Heart left ventricle (tissue), 16 donors: ENCODE measurements around the gene EHMT1. TPM values are rescaled to one million over a fixed set of nuclear protein-coding genes. Genes with fewer than 3 reads are reported as not detected.

Experiments used
- ATAC-seq, 4 donors: fragments of 200-7000 bp; cut with Tn5 transposase; one replicate each; pipeline ENCODE4 v1.9.1; 2020 to 2022; ENCODE audit warnings: moderate library complexity in 4 of 4, mild to moderate bottlenecking in 3 of 4, moderate number of reproducible peaks in 1 of 4
- DNase-seq, 5 donors: peaks; one replicate each; pipeline ENCODE4 v3.0.0-alpha.2; 2020
- H3K27ac ChIP-seq, 12 donors: fragments of 200-600 bp; sonication (generic) in 4 of 12; one replicate each; pipeline versions ENCODE4 v1.5.0 to v1.8.0; 2016 to 2022; ENCODE audit warnings: mild to moderate bottlenecking in 2 of 12
- H3K27me3 ChIP-seq, 9 donors: fragments of 200-600 bp; sonication (generic) in 2 of 9; one replicate each; pipeline versions ENCODE4 v1.5.1 to v1.8.0; 2016 to 2022; ENCODE audit warnings: mild to moderate bottlenecking in 3 of 9
- H3K36me3 ChIP-seq, 9 donors: fragments of 200-600 bp; sonication (generic) in 2 of 9; one replicate each; pipeline versions ENCODE4 v1.5.0 to v1.8.0; 2018 to 2022; ENCODE audit warnings: mild to moderate bottlenecking in 2 of 9
- H3K4me1 ChIP-seq, 12 donors: fragments of 200-600 bp; sonication (generic) in 4 of 12; one replicate each; pipeline versions ENCODE4 v1.5.0 to v1.8.0; 2016 to 2022; ENCODE audit warnings: mild to moderate bottlenecking in 3 of 12
- H3K4me3 ChIP-seq, 12 donors: fragments of 200-600 bp; sonication (generic) in 4 of 12; one replicate each; pipeline versions ENCODE4 v1.5.0 to v1.8.0; 2017 to 2022; ENCODE audit warnings: mild to moderate bottlenecking in 9 of 12, moderate library complexity in 4 of 12
- H3K9me3 ChIP-seq, 12 donors: fragments of 200-600 bp; sonication (generic) in 4 of 12; one replicate each; pipeline versions ENCODE4 v1.5.0 to v1.8.0; 2016 to 2022; ENCODE audit warnings: mild to moderate bottlenecking in 1 of 12
- CTCF ChIP-seq, 12 donors: fragments of 200-600 bp; sonication (generic) in 4 of 12; IDR thresholded peaks; one replicate each; pipeline versions ENCODE4 v1.5.0 to v1.8.0; 2018 to 2022; ENCODE audit warnings: antibody characterized with exemption in 12 of 12, mild to moderate bottlenecking in 5 of 12
- POLR2A ChIP-seq, 2 donors: fragments of 450-650 bp; IDR thresholded peaks; one replicate each; pipeline ENCODE4 v1.6.1; 2017; ENCODE audit warnings: antibody characterized with exemption in 2 of 2, mild to moderate bottlenecking in 2 of 2, moderate library complexity in 2 of 2
- WGBS, 4 donors: extraction: QIAGEN DNeasy Blood & Tissue Kit in 2 of 4; methylation state at CpG; one replicate each; pipeline versions ENCODE4 v1.1.5 to v1.1.7; 2013 to 2018; 5-methylcytosine and 5-hydroxymethylcytosine counted together
- intact Hi-C, 10 donors: fragments of 100-400 bp; cut with DNase I; formaldehyde crosslinking; loops; one replicate each; pipeline versions ENCODE4 v1.11.1 to v1.14.2; 2022
- polyA plus RNA-seq, 2 donors: library from polyadenylated mRNA; stranded (reverse); fragments of 200-250 nt; gene quantifications; one replicate each; pipeline ENCODE4 v1.2.3, GENCODE V29; 2013
- total RNA-seq, 9 donors: library from RNA; depleted of rRNA in 2 of 9; stranded (reverse); fragments of >200 nt in 2 of 9; fragmentation: NEBNext Ultra II Directional in 3 of 9; extraction: Animal tissue kit (Norgen Biotek cat#: 25700) in 3 of 9; gene quantifications; one replicate each; pipeline versions ENCODE4 v1.1.0 to v1.2.4, GENCODE V29; 2016 to 2023
- donor health status: ischemic (EF 13 %, LVEDD 7.1; RV severe dilation, severe dysfunction).
- donor health status: healthy with polysubstance abuse.
- donor health status: DM: no; HTN: yes; CAD: no.
- donor health status: DM: no; HTN: no; CAD: no.
- donor health status: ischemic (EF 25% LVEDD 6.9; RV normal size, moderate dysfunction).
- donor health status: ischemic (EF 25% LVEDD 5.7; RV mildly dilated, moderate dysfunction).
- donor health status: healthy.
- donor health status: DM: yes; HTN: yes; CAD: no.
- donor health status: ischemic (EF 35%, LVEDD 5.7; RV mildly dilated, moderate dysfunction).
- donor health status: nonischemic (EF 11% LVEDD 7.7; RV severe dilation, severe dysfunction).
- donor health status: DM: yes; HTN: yes; CAD: no.
- donor health status: PGD.
- donor health status: ischemic (EF 29% LVEDD 5.4; RV normal size, mild dysfunction).
- donor health status: nonischemic (EF 23%, LVEDD 6.1; RV moderate dilation, normal function).

The EHMT1 gene
- total and polyA plus RNA-seq, 11 donors: 24.5 to 55.9 (median 28.9) TPM

GRCh38 chr9:137787381-137787780 is 168.6 kb downstream of the EHMT1 start:
- DNase-seq (no peak), ATAC-seq (no peak)
- intact Hi-C loops: no loop called here
- Histone ChIP-seq H3K27me3 (no peaks in the 10 kb centered on the region), H3K4me1 (peaks cover 0 to 4% (median 0%) of the 10 kb centered on the region in 12 donors), H3K4me3 (no peak overlapping the region), H3K36me3 (peaks cover 0 to 81% (median 69%) of the 10 kb centered on the region in 9 donors), H3K27ac (no peak overlapping the region), H3K9me3 (no peaks in the 10 kb centered on the region)
- TF ChIP-seq CTCF (IDR thresholded peaks at IDR 0.05): no peak
- no peak for TF ChIP-seq POLR2A (IDR thresholded peaks at IDR 0.05)
- WGBS, 4 donors: 93 to 98% (median 96%) methylated on average over 9 to 15 of the region's 15 CpGs

GRCh38 chr9:137787786-137788505 is 169.1 kb downstream of the EHMT1 start:
- intact Hi-C loops: no loop called here
- TF ChIP-seq CTCF (IDR thresholded peaks at IDR 0.05) (no peak), POLR2A (IDR thresholded peaks at IDR 0.05) (no peak)
- whole genome bisulfite sequencing, 4 donors: 89 to 93% (median 92%) methylated on average over 15 to 18 of the region's 18 CpGs
- no peaks in the 10 kb centered on the region for H3K9me3 ChIP-seq
- no peak overlapping the region for H3K4me3 ChIP-seq
- peak in 1 of 4 donors; percentile 10 for ATAC-seq
- peaks cover 0 to 80% (median 69%) of the 10 kb centered on the region in 9 donors for H3K36me3 ChIP-seq
- H3K27me3 ChIP-seq: no peaks in the 10 kb centered on the region
- peaks cover 0 to 4% (median 0%) of the 10 kb centered on the region in 12 donors for H3K4me1 ChIP-seq
- no peak for DNase-seq
- H3K27ac ChIP-seq: no peak overlapping the region

GRCh38 chr9:137788561-137789294 is 169.9 kb downstream of the EHMT1 start:
- H3K36me3 ChIP-seq: peaks cover 0 to 80% (median 69%) of the 10 kb centered on the region in 9 donors
- DNase-seq (peak in 1 of 5 donors; percentile 63), ATAC-seq (peak in 3 of 4 donors; percentile 51 to 55 (median 54))
- TF ChIP-seq CTCF (IDR thresholded peaks at IDR 0.05) (no peak), POLR2A (IDR thresholded peaks at IDR 0.05) (no peak)
- H3K4me3 ChIP-seq: no peak overlapping the region
- 80 to 89% (median 85%) methylated on average over 51 to 59 of the region's 59 CpGs for WGBS, 4 donors
- H3K9me3 ChIP-seq: no peaks in the 10 kb centered on the region
- peaks cover 0 to 4% (median 0%) of the 10 kb centered on the region in 12 donors for H3K4me1 ChIP-seq
- peak overlapping the region in 3 of 12 donors; percentile 19 to 57 (median 25) for H3K27ac ChIP-seq
- intact Hi-C loops: no loop called here
- no peaks in the 10 kb centered on the region for H3K27me3 ChIP-seq

GRCh38 chr9:137789295-137789895 is 170.6 kb downstream of the EHMT1 start:
- H3K9me3 ChIP-seq: no peaks in the 10 kb centered on the region

More at GRCh38 chr9:137789295-137789895, 170.6 kb downstream of the EHMT1 start:
- peaks cover 0 to 4% (median 0%) of the 10 kb centered on the region in 12 donors for H3K4me1 ChIP-seq
- H3K27ac ChIP-seq: peak overlapping the region in 3 of 12 donors; percentile 9 to 57 (median 25)
- no peak overlapping the region for H3K4me3 ChIP-seq
- peaks cover 0 to 78% (median 64%) of the 10 kb centered on the region in 9 donors for H3K36me3 ChIP-seq
- intact Hi-C loops: no loop called here
- no peaks in the 10 kb centered on the region for H3K27me3 ChIP-seq
- ATAC-seq (no peak), DNase-seq (no peak)
- TF ChIP-seq CTCF (IDR thresholded peaks at IDR 0.05) (no peak), POLR2A (IDR thresholded peaks at IDR 0.05) (no peak)
- 89 to 93% (median 90%) methylated on average over 20 of the region's 20 CpGs for WGBS, 4 donors
